ENCODE results near the gene GNA14.

DNA sequence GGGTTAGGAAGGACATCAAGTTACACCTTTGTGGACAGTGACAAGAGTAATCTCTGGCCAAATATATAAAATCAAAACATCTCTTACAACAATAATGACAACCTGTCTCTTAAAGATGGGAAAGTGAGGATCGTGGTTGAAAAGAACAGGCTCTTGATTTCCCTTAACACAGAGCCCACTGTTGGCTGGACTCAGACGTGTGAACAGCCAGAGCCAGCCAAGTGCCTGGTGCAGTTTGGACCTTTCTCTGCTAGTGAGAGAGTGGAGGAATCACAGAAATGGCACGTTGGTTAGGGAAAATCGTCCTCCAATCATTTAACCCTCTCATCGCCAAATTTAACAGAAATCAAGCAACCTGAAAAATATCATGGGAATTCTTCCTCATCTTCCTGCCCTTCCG, 131.3 kb downstream of the GNA14 start:
- TF ChIP-seq CTCF (conservative IDR thresholded peaks at IDR 0.05; ENCODE audit: low read length), result no peak
- no peak for TF ChIP-seq EZH2phosphoT487 (IDR thresholded peaks at IDR 0.05; ENCODE audit: borderline replicate concordance, low read depth, low read length)

All from OCI-LY7 (cell line).